GM18505 (cell line): ENCODE results near the gene ZNF205.
"Not testable (repeated sequence)": the region's sequence is repeated elsewhere in the genome, so short reads cannot be mapped to it uniquely, and the experiment has no call there.

Experiments used
- ATAC-seq: cut with Tn5 transposase; IDR thresholded peaks from one replicate; pipeline ENCODE4 v1.9.1; 2021; ENCODE audit not compliant: unreplicated experiment
- POLR2A ChIP-seq: IDR thresholded peaks from 4 replicates; pipeline ENCODE4 v1.6.1; 2011; ENCODE audit warnings: borderline replicate concordance; ENCODE audit not compliant: insufficient read depth, insufficient read length; ENCODE audit errors: extremely low read depth

ZNF205 gene

DNA sequence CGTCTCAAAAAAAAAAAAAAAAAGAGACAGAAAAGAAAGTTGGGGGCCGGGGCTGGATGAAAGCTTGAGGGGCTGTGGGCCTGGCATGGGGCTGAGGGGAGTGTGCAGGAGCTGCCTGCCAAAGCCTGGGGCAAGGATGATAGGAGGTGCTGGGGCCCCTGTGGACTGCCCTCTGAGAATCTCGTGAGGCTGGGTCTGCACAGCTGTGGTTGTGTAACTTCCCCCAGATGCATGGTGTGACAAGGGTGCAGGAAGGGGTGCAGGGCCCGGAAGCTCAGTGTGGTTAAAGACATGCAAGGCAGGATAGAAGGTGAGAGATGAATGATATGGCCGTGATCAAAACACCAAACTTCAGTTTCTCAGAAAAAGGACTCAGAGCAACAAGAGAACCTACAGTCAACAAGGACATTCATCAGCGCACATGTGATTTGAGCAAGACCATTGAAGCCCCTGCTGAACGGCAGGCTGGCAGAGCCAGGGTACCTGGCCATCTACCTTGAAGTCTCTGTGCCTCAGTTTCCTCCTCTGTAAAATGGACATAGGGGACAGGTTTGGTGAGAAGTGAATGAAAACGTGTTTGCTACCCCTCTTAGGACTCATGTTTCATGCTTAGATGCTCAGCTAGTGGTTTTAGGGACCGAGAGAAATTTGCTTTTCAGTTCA, 37.4 kb upstream of the ZNF205 start:
- peak; percentile 75 for ATAC-seq

DNA sequence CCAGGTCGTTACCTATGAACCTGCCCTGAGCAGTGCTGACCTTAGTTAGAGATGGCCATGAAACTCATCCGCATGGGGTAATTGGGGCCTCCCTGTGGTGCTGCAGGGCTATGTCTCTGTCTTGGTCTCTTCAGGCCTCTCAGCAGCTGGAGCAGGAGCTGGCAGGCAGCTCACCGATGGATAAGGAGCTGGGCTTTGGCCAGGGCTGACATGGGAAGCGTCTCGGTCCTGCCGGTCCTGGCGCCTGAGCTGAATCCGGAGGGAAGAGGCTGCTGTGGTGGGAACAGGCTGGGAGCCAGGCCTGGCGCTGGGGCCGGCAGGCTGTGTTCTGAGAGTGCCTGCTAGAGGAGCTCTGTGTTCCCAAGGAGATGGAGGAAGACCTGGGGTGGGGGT, 36.9 kb upstream of the ZNF205 start:
- TF ChIP-seq POLR2A = peak; percentile 26
- no peak for ATAC-seq

More for the DNA sequence above, 37.4 kb upstream of the ZNF205 start:
- no peak for TF ChIP-seq POLR2A

DNA sequence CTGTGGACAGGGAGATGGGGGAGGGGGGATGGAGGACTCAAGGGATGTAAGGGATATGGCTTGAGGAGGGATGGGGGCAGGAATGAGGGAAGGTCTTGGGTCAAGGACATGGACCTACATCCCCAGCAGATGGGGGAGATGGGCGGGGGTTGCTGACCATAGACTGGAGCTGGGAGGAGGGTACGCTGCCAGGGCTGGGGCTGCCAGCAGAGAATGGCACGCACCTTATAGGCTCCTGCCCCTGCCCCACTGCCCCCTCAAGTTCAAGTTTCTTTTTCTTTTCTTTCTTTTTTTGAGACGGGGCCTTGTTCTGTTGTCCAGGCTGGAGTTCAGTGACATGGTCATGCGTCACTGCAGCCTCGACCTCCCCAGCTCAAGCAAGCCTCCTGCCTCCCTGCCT, 36.4 kb upstream of the ZNF205 start:
- ATAC-seq = not testable (repeated sequence)

DNA sequence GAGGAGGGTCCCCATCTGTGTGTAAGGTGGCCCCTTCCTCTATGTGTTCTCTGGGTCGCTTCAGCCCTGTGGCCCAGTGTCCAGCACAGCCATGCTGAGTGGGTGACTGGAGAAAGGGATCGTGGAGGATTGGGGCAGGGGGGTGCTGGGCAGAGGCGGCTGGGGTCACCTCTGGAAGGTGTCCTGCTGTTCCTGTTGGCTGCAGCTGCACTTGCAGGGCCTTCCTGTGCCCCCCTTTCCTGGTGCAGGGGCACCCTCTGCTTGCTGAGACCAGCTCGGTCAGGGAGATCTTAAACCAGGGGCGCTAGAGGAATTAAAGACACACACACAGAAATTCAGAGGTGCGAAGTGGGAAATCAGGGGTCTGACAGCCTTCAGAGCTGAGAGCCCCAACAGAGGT, 35.8 kb upstream of the ZNF205 start:
- ATAC-seq = no peak
- no peak for TF ChIP-seq POLR2A

DNA sequence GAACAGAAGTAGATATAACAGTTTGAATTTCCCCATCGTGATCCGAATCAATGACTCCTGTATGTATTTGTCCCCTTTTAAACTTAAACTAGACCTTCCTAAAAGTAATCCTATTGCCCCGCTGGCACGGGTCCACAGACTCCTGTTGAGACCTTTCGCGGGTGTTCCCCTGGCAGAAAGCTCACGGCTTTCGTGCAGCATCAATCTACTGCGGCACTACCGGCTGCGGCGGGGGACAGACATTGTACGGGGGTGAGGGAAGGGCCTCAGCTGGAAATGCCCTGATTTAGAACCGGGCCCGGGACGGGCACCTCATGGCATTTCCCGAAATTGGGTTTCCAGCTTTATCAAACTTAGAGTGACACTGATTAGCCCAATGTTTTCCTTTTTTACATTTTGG, 32.4 kb upstream of the ZNF205 start:
- TF ChIP-seq POLR2A = no peak
- no peak for ATAC-seq

DNA sequence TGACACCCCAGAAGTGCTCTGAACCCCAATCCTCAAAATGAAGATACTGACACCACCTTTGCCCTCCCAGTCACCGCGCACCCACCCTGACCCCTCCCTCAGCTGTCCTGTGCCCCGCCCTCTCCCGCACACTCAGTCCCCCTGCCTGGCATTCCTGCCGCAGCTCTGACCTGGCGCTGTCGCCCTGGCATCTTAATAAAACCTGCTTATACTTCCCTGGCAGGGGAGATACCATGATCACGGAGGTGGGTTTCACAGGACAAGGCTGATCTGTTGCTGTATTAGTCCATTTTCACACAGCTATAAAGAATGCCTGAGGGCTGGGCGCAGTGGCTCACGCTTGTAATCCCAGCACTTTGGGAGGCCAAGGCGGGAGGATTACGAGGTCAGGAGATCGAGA, 30.4 kb upstream of the ZNF205 start:
- ATAC-seq = not testable (repeated sequence)

DNA sequence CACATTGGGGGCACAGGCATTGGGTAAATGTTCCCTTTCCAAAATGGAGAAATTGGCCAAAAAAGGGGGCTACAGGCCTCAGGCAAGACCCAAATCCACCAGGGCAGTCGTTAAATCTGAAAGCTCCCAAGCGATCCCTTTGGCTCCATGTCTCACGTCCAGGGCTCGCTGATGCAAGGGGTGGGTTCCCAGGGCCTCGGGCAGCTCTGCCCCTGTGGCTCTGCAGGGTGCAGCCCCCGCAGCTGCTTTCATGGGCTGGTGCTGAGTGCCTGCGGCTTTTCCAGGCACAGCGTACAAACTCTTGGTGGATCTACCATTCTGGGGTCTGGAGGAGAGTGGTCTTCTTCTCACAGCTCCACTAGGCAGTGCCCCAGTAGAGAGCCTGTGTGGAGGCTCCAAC, 29.0 kb upstream of the ZNF205 start:
- ATAC-seq = not testable (repeated sequence)

DNA sequence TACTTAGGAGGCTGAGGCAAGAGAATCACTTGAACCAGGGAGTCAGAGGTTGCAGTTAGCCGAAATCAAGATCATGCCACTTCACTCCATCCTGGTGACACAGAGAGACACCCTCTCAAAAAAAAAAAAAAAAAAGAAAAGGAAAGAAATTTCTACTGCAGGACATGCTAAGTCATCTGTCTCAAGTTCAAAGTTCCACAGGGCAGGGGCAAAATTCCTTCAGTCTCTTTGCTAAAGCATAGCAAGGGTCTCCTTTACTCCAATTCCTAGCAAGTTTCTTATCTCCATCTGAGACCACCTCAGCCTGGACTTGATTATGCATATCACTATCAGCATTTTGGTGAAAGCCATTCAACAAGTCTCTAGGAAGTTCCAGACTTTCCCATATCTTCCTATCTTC, 27.9 kb upstream of the ZNF205 start:
- TF ChIP-seq POLR2A = no peak
- ATAC-seq = no peak

DNA sequence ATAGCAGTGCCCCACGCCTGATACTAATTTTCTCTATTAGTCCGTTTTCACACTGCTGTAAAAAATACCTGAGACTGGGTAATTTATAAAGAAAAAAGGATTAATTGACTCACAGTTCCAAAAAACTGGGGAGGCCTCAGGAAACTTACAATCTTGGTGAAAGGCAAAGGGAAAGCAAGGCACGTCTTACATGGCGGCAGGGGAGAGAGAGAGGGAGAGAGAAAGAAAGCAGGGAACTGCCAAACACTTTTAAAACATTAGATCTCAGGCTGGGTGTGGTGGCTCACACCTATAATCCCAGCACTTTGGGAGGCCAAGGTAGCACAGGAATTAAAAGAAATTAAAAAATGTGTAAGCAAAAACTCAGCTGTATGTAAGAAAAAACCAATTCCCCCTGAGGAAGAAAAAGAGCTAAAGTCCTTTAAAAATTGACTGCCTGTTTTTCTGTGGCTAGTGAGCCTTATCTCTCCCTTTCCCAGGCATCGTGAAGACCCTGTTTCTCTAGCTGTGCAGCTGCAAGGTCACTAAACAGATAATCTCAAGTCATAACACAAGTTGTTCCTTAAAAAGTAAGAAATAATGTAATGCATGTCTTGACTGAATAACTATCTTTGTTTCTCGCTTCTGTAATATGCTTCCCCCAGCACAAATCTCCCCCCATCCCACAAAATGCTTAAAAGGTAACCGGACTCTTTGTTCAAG, 27.3 kb upstream of the ZNF205 start:
- ATAC-seq = no peak
- TF ChIP-seq POLR2A = no peak

DNA sequence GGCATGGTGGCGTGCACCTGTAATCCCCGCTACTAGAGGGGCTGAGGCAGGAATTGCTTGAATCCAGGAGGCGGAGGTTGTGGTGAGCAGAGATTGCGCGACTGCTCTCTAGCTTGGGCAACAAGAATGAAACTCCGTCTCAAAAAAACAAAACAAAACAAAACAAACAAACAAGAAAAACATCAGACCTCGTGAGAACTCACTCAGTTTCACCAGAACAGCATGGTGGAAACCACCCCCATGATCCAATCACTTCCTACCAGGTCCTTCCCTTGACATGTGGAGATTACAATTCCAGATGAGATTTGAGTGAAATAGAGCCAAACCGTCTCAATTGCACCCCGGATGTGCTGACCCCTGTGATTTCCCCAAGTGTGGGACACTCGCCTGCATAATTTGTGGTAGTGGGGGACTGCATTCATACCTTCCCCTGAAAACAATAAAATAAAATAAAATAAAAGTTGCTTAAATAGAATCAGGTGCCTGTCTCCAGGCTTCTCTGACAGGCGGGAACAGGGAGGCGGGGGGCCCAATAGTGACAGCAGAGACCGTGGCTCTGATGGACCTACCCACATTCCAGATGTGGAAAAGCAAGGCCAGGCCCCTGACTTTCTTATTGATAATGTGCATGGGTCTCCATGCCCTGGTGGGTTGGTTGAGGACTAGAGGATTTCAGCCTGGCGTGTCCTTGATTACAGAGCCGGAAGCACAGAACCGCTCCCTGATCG, 26.4 kb upstream of the ZNF205 start:
- no peak for ATAC-seq
- no peak for TF ChIP-seq POLR2A

DNA sequence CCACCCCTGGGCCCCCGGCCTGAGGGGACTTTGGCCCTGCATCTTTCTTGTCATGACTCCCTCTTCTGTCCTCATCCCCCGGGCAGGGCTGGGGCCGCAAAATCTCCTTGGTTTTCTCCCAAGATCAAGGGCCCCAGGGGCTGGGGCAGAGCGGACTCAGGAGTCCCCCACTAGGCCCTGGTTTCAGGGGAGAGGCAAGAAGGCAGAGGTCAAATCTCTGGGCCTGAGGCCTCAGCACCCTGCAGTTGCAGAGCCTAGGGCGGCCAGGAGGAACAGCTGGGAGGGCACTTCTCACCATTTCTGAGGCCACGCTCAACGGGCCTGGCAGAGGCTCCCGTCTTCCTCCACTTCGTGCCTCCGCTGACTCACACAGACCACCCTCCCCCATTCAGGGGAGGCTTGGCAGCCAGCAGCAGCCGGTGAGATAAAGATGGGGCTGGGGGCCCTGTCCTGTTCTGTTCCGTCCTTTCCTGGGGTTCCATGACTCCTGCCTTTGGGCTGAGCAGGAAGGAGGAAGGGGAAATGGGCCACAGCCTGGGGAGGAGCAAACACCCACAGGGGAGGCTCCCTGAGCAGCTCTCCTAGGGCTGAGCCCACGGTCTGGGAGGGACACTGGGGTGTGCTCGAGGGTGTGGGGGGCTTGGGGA, 25.7 kb upstream of the ZNF205 start:
- no peak for TF ChIP-seq POLR2A
- no peak for ATAC-seq

DNA sequence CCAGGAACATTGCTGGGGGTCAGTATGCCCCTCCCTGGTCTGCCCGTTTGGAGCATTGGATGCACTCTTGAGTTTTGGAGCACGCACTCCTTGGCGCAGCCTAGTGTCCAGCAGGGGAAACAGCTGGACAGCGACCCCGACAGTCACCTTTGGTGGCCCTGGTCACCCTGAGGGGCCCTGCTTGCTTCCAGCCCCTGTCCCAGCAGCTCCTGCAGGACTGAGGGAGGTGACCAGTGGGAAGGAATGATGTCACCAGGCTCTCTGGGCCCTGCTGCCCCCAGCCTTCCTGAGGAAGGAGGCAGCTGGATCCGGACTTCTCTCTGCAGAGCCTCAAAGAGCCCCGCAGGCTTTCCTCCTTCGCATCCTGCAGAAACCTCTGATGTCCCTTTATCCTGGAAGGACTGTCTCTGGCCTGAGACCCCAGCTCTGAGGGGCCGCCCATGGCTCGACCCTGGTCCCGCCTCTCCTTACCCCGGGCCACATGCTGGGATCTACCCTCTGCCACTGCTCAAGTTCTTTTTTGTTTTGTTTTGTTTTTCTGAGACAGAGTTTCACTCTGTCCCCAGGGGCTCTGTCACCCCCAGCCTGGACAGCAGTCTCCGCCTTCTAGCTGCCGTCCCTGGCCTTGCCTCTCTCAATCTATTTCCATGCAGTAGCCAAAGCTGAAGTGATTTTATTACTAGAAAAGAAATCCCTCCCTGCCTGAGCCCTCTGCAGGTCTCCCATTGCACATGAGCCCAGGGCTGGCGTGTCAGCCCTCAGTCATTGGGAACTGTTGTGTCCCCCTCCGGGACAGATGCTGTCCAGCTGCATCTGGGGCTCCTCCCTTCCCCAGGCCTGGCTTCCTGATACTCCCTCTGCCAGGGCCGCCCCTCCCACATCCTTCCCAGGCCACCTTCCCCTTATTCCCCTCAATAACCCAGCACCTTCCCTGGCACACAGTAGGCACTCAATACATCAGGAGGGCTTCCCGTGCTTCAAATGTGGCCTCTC, 24.8 kb upstream of the ZNF205 start:
- TF ChIP-seq POLR2A = no peak
- ATAC-seq = no peak

DNA sequence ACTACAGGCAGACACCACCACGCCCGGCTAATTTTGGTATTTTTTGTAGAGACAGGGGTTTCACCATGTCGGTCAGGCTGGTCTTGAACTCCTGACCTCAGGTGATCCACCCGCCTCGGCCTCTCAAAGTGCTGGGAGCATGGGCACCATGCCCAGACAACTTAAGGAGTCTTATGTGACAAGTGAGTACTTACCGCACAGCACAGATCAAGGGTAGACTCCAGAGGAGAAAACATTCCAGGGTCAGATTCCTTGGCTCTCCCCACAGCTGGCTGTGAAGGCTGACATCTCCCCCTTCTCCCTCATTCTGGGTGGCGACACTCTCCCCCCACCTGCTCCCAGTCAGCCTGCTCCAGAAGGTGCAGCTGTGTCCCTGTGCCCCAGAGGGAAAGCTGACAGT, 23.9 kb upstream of the ZNF205 start:
- TF ChIP-seq POLR2A = no peak
- ATAC-seq = no peak
